HG02852 (cell line): ENCODE data around the gene TRMT1.

Experiments
- ATAC-seq: cut with Tn5 transposase; IDR thresholded peaks from one replicate; pipeline ENCODE4 v1.9.1; 2021; ENCODE audit warnings: mild to moderate bottlenecking, moderate library complexity; ENCODE audit not compliant: unreplicated experiment

The TRMT1 gene

GRCh38 chr19:13127811-13128575 lies 11.5 kb upstream of the TRMT1 start:
- ATAC-seq, result no peak

GRCh38 chr19:13127051-13127450 lies 10.5 kb upstream of the TRMT1 start:
- no peak for ATAC-seq

GRCh38 chr19:13122980-13123957 lies 6.7 kb upstream of the TRMT1 start:
- ATAC-seq, result no peak

GRCh38 chr19:13122275-13122878 lies 5.8 kb upstream of the TRMT1 start:
- ATAC-seq, result no peak

- no peak for ATAC-seq
Measured at GRCh38 chr19:13121551-13122274, 5.2 kb upstream of the TRMT1 start.

GRCh38 chr19:13120817-13121216 lies 4.3 kb upstream of the TRMT1 start:
- no peak for ATAC-seq

GRCh38 chr19:13120031-13120430 lies 3.5 kb upstream of the TRMT1 start:
- no peak for ATAC-seq

GRCh38 chr19:13119627-13120026 lies 3.1 kb upstream of the TRMT1 start:
- ATAC-seq, result no peak

GRCh38 chr19:13118424-13119193 lies 2.1 kb upstream of the TRMT1 start:
- no peak for ATAC-seq

GRCh38 chr19:13117772-13118423 lies 1.4 kb upstream of the TRMT1 start, which contains the start of gene NACC1:
NACC1 (plus strand) TSS chr19:13118264; CDS start chr19:13135208, 16,944 bp downstream.
- ATAC-seq, result peak; percentile 54

GRCh38 chr19:13117176-13117771 lies 734 bp upstream of the TRMT1 start:
- no peak for ATAC-seq

GRCh38 chr19:13115936-13116281 lies 631 bp downstream of the TRMT1 start:
- ATAC-seq, result no peak

GRCh38 chr19:13112555-13112954 lies 4.0 kb downstream of the TRMT1 start:
- no peak for ATAC-seq

GRCh38 chr19:13110099-13110610 lies 6.4 kb downstream of the TRMT1 start:
- no peak for ATAC-seq

GRCh38 chr19:13109361-13110098 lies 7.0 kb downstream of the TRMT1 start:
- ATAC-seq, result no peak

GRCh38 chr19:13104848-13105711 lies 11.5 kb downstream of the TRMT1 start:
- ATAC-seq, result no peak

GRCh38 chr19:13104360-13104847 lies 12.1 kb downstream of the TRMT1 start:
- ATAC-seq, result peak; percentile 31
